Inflammatory macrophage (primary cell): ENCODE data around the gene USP34.
A peak's percentile ranks its signal among the peaks of the same experiment; 100 is the strongest.
"Not testable (repeated sequence)": the region's sequence is repeated elsewhere in the genome, so short reads cannot be mapped to it uniquely, and the experiment has no call there.

Source experiments
- DNase-seq, 2 donors: peaks; one replicate each; pipeline ENCODE4 v3.0.0-alpha.2; 2020 to 2022

Gene USP34

DNA sequence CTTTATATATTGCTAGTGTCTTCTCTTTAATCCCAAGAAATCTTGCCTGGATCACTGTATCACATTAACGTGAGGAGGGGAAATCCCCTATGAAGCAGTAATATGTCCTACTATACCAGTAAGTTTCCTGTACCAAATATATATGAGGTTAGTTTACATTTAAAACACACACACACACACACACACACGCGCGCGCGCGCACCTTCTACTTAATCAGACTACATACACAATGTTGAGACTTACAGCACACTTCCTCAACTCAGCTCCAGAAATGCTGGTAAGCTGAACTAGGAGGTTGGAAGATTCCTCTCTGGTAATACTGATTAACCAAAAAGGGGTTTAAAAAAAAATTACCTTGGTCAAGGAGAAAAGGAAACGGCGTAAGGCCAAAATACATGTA, 49.3 kb downstream of the USP34 start:
- no peak for DNase-seq

GRCh38 chr2:61420991-61421544, 49.8 kb downstream of the USP34 start:
- DNase-seq, result peak; percentile 42 to 45

GRCh38 chr2:61419570-61419969, 51.3 kb downstream of the USP34 start:
- DNase-seq, result no peak

- no peak for DNase-seq
These were observed 51.8 kb downstream of the USP34 start for GRCh38 chr2:61419129-61419528.

- DNase-seq, result no peak
These were observed 53.8 kb downstream of the USP34 start for GRCh38 chr2:61416871-61417645.

- DNase-seq, result no peak
These were observed 55.6 kb downstream of the USP34 start for GRCh38 chr2:61415265-61415664.

DNA sequence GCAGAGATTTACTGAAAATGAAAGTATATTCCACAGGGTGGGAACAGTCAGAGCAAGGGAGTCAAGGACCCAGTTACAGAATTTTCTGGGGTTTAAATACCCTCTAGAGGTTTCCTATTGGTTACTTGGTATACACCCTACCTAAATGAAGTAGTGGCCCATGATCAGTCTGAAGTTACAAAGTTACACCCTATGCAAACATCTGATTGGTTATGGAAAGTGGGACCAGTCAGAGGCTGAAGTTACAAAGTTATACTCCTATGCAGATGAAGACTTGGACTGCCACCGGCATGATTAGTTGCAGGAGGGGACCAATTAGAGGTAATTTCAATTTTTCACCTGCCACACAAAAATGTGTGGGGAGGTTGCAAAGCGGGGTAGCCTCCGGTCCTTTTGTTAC, 56.2 kb downstream of the USP34 start:
- DNase-seq, result no peak

GRCh38 chr2:61411109-61411508, 59.8 kb downstream of the USP34 start:
- no peak for DNase-seq

DNA sequence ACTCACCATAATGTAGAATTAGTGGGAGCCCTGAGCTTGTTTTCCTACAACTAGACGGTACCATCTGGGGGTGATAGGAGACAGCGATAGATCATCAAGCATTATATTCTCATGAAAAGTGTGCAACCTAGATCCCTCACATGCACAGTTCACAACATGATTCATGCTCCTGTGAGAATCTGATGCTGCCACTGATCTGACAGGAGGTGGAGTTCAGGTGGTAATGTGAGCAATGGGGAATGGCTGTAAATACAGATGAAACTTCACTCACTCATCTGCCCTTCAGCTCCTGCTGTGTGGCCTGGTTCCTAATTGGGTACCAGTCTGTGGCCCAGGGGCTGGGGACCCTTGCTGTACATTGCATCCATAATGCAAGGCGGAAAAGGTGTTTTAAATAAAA, 60.7 kb downstream of the USP34 start:
- no peak for DNase-seq

DNA sequence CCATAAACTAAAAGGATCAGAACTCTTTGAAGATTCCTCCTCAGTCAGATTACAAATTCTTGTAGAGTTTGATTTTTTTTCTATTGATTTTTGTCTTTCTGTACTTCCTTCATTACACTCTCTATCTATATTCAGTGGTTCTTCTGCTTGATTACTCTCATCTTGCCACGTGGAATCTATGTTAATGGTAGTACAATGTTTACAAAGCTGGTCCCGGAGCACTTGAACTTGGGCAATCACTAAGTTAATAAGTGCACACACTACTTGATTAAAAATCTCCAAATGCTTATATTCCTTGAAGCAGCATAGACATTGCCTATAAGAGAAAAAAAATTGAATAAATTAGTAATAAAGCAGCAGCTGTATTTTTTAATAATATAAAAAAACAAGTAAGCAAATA, 65.1 kb downstream of the USP34 start:
- DNase-seq, result no peak

GRCh38 chr2:61404438-61404837, 66.4 kb downstream of the USP34 start:
- no peak for DNase-seq

DNA sequence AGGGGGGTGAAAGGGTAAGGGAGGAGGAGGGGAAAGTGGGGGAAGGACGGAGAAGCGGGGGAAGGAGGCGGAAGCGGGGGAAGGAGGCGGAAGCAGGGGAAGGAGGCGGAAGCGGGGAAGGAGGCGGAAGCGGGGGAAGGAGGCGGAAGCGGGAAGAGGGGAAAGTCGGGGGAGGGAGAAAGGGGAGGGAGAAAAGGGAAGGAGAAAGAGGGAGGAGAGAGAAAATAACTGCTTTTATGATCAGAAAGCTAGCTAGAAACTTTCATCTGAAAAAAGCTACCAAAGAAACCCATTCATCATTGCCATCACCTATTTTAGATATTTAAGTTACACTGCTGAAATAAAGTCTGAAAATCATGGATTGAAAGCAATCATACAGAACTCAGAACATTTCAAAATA, 72.5 kb downstream of the USP34 start:
- no peak for DNase-seq

GRCh38 chr2:61396005-61396404, 74.9 kb downstream of the USP34 start:
- no peak for DNase-seq

- DNase-seq, result not testable (repeated sequence)
These were observed 83.3 kb downstream of the USP34 start for GRCh38 chr2:61387588-61387987.

DNA sequence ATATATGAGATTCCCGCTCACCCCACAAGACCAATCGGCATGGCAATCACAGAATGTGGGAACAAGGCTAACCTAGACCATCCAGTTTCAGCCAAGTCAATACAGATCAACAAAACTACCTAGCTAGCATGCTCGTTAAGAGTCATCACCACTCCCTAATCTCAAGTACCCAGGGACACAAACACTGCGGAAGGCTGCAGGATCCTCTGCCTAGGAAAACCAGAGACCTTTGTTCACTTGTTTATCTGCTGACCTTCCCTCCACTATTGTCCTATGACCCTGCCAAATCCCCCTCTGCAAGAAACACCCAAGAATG, 90.0 kb downstream of the USP34 start:
- DNase-seq, result not testable (repeated sequence)

GRCh38 chr2:61380056-61380881, 90.6 kb downstream of the USP34 start:
- DNase-seq, result peak in 1 of 2 donors; percentile 7

DNA sequence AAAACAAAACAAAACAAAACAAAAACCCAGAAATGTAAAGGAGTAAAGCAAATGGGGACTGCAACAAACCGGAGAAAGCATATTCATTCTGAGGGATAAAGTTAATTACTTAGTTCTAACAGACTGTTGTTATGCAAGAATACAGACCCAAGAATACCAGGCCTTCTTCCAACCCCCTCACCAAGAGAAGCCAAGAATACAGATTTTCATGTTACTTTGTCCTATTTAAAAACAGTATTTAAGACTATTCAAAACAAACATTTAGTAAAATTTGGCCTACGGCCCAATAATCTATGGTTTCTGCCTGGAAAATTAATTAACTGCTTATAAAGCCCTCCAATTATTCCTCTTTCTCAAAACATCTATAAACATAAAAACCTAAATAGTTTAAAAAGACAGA, 91.4 kb downstream of the USP34 start:
- DNase-seq, result no peak

- DNase-seq, result no peak
These were observed 92.6 kb downstream of the USP34 start for GRCh38 chr2:61378281-61378680.

DNA sequence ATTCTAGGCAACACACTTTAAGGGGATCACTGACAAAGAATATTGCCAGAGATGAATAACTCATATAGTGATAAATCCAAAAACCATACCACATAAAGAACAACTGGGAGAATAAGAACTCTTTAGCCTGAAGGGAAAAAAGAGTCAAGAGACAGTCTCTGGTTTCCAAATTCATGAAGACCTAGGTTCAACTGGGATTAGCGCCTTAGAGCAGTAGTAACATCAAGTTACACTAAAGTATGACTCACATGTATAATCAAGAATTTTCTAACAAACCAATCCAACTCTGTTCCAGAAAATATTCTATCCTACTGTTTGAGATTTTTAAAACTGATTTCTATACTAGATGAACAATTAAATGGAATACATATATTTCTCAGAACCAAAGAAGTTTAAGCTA, 93.8 kb downstream of the USP34 start:
- DNase-seq, result no peak

- DNase-seq, result no peak
These were observed 94.7 kb downstream of the USP34 start for GRCh38 chr2:61376211-61376610.

GRCh38 chr2:61371027-61371426, 99.9 kb downstream of the USP34 start:
- DNase-seq, result no peak

GRCh38 chr2:61368687-61369665, 101.9 kb downstream of the USP34 start:
- no peak for DNase-seq

DNA sequence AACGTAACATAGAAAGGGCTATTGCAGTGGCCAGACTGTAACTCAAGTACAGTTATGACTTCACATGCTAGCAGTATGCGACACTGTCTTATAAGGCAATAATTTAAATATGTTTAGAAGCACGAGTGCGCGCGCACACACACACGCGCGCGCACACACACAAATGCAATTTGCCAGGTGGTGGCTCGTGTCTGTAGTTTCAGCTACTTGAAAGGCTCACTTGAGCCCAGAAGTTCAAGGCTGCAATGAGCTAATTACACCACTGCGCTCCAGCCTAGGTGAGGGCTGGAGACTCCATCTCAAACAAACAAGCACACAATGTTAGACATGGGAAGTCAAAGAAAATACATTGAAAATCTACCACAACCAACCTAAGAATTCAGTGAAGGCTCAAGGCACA, 103.7 kb downstream of the USP34 start:
- DNase-seq, result no peak
